Activated effector memory CD4-positive, alpha-beta T cell treated with anti-CD3 and anti-CD28 coated beads, Interleukin-2, amount 50 U/mL, for 16 hours (primary cell): ENCODE results near the gene CSF2.

Source experiments
- DNase-seq: peaks from one replicate; pipeline ENCODE4 v3.0.0-alpha.2; 2020

The CSF2 gene

DNA sequence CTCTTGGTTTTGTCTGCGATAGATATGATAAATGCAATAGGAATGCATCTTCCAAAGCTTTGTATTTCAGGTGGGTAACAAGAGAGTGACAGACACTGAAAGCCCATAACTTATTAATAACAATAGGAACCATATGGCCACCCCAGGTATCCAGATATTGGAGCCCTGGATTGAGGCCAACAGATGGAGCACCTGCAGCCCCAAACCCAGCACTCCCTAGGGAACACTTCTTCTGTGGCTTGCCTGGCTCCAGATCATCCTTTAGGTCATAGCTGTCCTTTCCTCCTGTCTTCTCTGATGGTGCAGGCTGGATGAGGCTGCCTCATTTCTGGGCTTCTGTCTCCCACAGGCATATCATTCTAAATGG lies 18.2 kb upstream of the CSF2 start:
- no peak for DNase-seq

DNA sequence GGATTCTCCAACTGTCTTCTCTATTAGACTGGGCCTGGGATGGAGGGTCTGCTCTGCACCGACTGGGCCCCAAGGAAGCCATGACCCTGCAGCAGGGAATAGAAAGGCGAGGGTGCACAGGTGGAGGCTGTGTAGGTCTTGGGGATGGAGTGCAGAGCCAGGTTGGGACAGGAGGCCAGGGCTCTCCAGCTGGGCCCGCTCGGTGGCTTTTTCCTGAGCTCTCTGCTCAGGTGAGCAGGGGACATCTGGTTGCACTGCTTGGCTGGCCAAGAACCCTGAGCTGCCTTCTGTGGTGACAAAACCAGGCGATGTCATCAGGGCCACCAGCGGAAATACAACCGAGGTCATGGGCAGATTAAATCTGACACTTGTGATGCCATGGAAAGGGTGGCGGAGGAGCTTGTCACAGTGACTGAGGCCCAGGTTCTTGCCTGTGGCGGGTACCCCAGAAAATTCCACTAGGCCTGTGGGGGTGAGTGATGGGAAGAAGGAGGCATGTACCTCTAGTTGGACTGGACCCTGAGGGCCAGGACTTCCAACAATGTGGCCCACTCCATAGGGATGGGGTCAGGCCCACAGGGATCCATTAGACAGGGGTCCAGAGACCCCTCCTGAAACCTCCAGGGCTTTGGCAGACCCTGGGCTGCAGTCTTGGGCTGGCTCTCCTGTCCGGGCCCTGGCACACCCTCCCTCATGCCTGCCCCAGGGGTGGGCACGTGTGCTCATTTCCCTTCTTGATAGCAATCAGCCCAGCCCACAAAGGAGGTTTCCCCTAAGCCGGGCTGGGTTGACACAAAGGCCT lies 17.6 kb upstream of the CSF2 start:
- DNase-seq = peak; percentile 79

DNA sequence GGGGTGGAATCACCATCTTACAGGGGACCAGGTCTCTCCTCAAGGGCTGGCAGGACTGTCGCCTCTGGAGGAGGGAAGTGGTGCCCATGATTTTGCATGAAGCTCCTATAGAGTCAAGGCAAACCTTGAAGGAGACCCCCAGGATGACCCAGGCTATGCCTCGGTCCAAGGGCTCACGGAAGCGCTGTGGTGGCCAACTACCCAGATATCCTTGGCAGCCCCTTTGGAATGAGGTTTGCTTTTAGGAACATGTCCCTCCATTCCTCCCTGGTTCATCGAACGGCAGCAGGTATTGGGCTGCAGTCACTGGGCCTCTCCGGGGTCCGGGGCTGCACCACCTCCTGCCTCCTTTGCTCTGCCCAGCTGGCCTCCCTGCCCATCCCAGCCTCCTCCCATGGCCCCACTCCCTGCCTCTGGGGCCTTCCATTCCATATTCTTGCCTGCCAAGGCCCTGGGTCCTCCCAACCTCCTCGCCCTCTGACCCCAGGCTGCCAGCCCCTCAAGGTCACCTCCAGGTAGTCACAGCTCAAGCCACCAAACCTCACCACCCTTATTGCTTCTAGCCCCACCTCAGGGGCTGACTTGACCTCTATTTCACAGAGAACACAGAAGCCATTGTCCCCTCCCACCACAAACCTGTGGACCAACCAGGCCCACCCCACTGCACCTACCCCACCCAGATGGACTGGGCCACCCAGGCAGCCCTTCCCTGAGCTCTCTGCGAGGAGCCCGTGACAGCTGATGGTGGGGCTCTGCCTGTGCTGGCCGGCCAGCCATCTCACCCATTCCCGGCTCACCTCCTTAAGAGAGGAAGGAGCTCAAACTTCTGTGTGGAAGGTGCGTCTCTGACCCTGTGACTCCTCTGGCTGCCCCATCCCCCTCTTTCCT lies 16.7 kb upstream of the CSF2 start:
- no peak for DNase-seq

DNA sequence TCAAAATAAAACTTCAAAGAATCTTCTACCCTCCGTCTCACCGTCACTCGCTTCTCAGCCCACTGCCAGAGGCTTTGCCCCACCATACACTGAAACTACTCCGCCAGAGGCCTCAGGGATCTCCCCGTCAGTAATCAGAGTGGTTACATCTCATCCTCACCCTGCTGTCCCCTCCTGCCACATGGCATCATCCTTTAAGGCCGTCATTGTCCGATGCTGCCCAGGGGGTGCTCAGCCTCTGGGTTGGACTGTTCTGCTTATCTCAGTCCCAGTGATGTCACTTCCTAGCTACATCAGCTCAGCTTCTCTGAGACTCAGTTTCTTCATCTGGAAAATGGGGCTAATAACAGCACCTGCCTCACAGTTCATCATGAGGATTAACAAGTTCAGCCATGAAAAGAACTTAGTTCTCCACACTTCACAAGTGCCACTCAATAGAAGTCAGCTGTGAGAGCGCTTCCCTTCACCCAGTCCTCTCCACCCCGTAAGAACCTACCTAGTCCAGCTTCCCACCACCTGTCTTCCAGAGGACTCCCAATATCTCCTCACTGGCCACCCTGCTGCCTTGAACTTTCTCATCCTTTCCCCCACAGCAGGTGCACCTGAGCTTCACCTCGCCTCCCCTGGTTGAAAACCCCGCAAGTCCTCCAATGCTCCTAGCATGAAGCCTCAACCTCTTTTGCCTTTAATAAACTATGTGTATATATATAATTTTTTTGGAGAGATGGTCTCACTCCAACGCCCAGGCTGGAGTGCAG lies 15.9 kb upstream of the CSF2 start:
- peak; percentile 53 for DNase-seq

DNA sequence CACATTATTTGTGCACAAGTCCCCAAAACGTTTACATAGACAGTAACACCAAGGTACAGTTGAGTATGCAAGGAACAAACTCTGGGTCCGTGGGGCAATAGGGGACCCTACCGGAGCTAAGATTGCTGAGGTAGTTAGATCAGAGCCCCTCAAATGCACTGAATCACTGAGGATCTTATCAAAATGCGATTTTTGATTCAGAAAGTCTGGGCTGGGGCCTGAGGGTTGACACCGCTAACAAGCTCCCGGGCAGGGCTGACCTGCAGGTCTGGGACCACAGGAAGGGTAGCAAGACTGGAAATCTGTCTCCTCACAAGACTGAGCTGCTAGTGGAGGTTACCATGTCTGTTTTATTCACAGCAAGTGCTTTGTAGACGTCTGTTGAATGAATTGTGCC lies 14.9 kb upstream of the CSF2 start:
- DNase-seq = no peak

DNA sequence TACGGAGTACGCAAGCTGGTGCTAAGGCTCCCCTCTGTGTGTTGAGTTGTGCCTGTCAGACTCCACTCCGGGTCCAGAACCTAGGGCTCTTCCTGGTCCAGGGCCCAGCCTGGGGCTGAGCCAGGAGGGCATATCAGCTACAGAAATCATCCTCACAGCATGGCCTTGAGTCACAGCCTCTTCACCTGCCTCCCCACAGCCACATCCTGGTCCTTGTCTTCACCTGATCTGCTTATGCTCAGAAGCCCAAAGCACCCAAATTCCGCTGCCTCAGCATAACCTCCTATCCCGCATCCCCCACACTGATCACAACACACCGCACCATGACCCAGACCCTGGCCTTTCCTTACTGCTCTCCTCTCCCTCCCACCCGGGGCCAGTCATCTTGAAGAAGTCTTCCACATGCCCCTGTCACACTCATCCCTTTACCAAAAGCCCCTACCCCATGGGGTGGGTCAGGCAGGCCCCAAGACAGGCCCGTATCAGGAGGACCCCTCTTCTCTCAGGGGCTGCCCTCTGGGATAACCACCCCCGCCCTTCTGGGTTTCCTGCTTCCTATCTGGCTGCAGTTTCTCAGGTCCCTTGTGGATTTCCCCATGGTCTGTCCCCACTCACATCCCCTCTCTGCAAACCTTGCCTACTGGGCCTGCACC lies 14.4 kb upstream of the CSF2 start:
- peak; percentile 70 for DNase-seq

DNA sequence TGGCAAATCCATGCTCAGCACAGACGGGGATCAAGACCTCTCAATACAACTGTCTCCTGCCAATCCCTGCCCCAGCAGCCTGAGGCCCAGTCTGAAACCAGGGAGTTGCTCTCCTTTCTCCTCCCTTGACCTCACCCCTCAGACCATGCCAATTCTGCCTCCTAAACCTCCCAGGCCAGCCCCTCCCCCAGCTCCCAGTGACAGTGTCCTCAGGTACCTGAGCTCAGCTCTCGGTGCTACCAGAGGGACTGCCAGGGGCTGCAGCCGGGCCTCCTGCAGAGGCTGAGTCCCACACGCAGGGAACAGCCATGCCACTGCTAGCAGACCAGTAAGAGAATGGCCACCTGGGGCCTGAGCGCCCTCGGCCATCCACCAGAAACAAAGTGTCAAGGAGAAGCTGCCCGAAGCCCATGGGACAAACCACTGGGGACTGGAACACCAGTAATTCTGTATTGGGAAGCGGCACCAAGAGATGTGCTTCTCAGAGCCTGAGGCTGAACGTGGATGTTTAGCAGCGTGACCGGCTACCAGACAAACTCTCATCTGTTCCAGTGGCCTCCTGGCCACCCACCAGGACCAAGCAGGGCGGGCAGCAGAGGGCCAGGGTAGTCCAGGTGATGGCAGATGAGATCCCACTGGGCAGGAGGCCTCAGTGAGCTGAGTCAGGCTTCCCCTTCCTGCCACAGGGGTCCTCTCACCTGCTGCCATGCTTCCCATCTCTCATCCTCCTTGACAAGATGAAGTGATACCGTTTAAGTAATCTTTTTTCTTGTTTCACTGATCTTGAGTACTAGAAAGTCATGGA lies 13.7 kb upstream of the CSF2 start:
- DNase-seq = peak; percentile 58

DNA sequence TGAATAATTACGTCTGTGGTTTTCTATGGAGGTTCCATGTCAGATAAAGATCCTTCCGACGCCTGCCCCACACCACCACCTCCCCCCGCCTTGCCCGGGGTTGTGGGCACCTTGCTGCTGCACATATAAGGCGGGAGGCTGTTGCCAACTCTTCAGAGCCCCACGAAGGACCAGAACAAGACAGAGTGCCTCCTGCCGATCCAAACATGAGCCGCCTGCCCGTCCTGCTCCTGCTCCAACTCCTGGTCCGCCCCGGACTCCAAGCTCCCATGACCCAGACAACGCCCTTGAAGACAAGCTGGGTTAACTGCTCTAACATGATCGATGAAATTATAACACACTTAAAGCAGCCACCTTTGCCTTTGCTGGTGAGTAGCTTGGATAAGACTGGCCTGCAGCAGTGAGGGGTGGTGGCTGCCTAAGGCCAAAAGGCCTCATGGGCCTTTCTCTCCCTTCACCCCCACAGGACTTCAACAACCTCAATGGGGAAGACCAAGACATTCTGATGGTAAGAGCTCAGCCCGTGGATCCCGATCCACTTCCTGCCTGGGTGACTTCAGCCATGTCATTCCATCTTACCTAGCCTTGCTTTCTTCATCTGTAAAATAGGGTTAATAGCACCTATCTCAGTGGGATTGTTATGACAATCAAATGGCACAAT lies 13.0 kb upstream of the CSF2 start, which contains the start of gene IL3:
TSS of gene IL3 (plus strand) at position 155 of the 661 bp plus-strand sequence. CDS start at position 207, 52 bp downstream.
- DNase-seq = peak; percentile 51

DNA sequence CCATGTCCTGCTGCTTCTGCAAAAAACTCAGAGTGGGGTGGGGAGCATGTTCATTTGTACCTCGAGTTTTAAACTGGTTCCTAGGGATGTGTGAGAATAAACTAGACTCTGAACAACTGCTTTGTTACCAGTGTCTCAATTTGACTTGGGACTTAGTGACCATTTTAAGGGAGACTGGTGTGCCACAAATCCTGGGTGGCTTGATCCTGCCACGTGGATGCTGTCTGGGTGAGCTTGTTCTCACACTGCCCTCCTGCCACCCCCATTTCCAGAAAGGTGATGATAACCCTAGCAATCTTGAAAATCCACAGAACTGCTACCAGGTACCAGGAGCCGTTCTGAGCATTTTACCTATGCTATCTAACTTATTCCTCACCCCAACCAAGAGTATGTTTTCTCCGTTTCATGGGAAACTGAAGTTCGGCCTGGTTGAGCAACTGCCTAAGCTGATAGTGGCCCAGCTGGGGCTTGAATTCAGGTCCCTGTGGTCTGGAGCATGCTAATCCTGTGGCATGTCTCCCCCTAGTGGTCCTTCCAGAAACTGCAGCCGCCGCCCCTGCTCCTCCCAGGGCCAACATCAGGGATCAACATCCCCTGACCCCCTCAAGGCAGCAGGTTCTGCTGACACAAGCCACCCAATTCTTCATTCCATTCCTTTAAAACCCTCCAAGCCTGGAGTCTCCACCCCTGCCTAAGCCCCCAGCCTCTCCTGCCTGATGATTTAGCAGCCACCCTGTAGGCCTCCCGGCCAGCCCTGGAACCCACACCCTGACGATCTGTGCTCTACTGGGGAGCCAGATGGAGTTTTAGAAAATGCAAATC lies 10.3 kb upstream of the CSF2 start:
- DNase-seq = peak; percentile 93

DNA sequence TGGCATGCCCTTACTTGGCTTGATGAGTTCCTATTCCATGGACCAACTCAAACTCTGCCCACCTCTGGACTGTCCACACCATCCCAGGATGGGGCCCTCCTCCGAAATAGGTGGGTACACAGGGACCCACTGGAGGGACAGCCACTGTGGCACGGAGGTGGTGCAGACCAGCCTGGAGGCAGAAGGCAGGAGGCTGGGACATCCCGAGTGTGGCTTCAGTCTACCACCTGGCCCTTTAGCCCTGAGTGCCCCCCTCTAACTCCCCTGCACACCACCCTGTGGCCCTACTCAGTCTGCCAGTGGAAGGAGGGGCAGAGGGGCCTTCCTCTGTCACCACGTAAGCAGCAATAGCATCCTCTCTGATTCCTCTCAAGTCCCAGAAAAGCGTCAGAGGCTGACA lies 9.4 kb upstream of the CSF2 start:
- DNase-seq = peak; percentile 60

DNA sequence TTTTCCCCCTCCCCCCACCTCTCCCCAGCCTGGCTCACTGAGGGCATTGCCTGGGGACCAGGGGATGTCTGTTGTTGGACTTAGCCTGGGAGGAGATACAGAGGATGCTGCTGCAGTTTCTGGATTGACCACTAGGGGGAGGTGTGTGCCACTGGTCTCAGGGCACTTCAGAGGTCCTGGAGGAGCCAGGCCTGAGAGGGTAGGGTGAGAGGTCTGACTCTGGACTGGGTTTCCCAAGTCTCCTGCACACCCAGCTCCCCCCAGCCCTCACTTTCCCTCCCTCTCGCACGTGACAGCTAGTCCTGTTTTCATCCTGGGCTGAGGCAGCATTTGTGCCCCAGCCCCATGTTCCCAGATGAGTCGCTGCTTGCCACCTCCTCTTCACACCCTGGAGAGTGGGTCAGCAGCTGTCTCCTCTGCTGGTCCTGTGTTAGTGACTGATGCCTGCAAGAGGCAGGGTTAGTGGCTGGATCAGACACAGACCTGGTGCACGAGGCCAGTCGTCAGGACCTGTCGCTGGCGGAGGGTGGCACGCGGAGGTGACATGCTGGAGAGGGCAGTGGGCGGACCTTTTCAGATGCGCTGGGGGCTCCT lies 8.8 kb upstream of the CSF2 start:
- peak; percentile 92 for DNase-seq

DNA sequence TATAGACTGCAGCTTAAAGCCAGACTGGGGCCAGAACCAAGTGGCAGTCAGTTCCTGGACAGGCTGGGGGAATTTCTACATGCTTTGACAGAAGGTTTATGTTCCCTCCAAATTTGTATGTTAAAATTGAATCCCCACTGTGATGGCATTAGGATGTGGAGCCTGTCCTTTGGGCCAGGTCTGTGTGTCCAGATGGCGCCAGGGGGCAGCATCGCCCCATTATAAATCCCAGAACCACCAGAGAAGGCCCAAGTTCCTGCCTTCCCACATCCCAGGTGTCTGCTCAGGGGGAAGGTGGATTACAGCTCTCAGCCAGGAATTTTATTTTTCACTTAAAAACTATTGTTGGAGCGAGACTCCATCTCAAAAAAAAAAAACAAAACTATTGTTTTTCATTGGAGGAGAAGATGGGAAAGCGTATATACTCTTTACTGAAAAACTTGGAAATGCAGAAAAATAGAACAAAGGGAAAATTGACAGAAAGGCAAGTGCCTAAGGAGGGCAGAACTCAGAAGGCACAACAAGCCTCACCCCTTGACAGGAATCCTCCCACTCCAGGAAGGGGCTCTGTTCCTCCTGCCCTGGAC lies 8.1 kb upstream of the CSF2 start:
- peak; percentile 83 for DNase-seq

DNA sequence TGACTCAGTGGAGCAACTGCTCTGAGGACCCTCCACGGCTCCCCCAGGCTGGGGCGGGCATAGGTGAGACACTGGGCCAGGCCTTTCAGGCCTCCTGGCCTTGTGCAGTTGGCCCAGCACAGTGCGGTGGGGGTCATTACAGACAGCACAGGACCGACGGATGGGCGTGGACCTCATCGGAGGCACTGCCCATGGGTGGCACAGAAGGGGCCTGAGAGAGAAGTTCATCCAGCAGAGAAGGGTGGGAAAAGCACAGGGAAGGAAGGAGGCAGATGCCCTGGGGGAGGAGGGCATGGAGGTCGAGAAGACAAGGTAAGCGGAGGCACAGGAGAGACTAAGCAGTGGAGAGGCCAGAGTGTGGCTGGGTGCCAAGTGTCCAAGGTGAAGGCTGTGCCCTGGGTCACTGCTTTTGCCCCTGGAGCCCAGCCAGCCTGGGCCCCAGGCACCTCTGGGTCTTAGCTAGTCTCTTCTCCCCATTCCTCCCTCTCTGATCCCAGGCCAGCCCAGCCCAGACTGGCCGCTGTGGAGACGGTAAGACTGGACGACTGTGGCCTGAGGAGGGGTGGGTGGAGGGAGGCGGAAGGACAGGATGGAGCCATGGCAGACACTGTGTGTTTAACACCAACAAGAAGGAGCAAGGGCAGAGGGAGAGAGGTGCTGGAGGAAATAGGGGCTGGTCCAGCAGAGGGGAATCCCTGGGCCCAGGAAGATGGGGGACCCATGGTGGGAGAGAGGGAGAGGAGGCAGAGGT lies 7.5 kb upstream of the CSF2 start:
- DNase-seq = no peak

DNA sequence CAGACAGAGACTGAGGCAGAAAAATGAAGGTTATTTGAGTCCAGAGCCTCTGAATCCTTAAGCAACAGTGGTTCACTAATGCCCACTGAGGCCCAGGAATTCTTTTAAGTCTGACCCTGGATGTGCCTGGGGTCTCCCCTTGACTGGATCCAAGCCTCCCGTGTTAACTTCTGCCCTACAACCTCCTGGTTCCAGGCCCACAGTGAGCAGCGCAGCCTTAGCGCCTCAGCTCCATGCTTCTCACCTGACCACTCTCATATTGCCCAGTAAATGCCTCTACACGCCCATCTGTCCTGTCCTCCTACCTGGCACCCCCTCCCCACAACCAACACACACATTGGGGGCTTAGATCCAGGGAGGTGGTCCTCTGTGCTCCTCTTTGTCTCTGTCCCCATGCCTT lies 6.7 kb upstream of the CSF2 start:
- DNase-seq = no peak

DNA sequence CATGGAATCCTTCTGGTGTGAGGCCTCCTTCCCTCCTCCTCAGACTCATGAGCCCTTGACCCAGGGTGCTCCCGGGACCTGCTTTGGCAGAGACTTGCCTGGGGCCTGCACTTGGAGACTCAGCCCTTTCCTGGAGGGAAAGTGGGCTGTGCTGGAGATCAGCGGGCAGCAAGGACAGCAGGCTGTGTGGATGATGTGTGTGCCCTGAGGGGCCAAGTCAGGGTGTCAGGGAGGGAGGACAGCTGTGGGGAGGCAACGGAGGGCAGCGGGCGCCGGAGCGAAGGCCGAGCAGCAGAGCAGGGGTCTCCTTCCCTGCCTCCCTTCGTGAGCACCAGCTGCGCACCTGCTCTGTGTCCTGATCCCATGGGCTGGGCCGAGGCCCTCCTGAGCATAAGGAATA lies 6.1 kb upstream of the CSF2 start:
- DNase-seq = no peak

DNA sequence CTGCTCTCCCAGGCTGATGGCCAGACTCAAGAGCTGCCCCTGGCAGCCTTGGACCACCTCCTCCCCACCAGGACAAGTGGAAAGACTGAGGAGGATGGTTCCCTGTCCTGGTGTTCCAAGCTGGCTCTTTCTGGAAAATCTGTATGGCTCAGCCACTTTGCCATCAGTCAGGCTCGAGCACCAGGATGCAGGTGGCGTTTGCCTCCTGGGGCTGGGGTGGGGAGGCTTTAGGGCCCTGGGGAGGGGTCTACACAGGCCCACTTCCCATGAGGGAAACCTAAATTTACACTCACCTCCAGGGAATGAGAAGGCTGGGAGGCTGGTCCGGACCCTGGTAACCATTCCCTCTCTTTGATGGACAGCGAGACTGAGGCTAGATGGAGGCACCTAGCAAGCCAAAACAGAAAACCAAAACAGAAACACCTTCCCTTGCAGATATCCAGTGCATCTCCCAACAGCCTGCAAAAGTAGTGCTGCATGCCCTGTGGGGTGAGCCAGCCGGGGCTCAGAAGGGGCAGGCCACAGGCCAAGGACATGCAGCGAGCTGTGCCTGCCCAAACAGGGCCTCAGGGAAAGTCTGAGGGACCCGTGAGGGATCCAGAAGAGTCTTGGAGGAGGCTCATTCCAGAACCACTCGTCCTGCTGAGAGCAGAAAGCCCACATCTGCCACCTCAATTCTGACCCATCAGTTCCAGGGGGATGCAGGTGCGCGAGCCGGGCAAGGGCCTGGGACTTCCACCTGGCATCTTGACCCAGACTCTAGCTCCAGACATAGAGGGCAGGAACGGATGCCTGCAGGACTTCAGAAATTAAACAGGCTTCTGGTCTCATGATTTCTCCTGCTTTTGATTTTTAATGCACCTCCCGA lies 5.4 kb upstream of the CSF2 start:
- no peak for DNase-seq

DNA sequence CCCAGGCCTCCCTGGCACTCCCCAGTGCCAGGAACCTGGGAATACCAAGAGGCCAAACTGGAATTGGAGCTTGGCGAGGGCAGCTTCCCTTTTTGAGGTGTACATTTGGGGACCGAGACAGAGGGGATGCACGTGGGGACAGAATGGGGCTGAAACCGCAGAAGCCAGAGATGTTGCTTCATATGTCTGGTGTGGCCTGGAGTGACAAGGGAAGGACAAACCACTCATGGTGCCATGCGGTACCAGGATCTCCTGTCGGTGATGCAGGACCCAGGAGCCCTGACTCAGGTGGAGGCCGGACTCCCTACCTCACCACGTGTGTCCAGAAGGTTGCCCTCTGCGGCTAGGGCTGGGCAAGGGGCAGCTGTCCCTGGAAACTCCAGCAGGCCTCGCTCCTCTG lies 4.0 kb upstream of the CSF2 start:
- DNase-seq = no peak

DNA sequence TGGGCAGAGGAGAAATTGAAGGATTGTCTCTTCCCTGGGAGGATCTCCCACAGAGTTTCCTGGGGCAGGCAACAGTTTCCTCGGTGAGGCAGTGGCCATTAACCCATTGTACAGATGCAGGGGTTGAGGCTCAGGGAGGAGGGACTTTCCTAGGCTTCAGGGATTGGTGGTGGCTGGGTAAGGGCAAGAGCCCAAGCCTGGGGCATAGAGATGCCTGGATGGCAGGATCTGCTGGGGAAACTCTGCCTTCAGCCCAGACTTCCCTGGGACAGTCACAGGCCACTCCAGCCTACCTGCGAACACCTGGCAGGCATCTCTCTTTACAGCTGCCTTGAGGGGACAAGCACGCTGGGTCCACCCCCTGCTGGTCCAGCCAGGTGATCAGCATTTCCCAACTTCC lies 3.6 kb upstream of the CSF2 start:
- no peak for DNase-seq
